ENCODE measurements around the gene LHFPL3.

LHFPL3 gene

DNA sequence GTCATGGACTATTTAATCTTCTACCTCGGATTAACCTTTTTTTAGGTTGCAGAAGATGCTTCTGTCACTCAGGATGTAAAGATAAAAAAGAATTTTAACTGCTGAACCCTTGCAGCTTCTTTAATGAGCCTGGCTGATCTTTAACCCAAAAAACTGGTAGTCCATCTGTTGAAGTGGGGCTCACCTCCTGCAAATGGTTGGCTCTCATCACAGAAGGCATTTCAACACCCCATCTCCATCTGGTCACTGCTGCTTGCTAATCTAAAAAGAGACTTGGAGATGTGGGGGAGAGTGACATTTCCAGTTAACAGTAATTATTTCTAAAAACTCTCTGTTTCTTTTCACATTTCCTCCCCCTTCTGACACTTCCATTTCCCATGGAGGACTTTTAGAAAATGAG, 208.6 kb downstream of the LHFPL3 start:
- H3K4me3 ChIP-seq (replicated peaks; ENCODE audit: insufficient read depth, low read length): no peak overlapping the region
- H3K27me3 ChIP-seq (ENCODE audit: insufficient read depth, poor library complexity, severe bottlenecking): no peaks in the 10 kb centered on the region
- no peak for DNase-seq (ENCODE audit: low read depth in 1 of 2, low spot score in 1 of 2)
- TF ChIP-seq, protein P1, sequence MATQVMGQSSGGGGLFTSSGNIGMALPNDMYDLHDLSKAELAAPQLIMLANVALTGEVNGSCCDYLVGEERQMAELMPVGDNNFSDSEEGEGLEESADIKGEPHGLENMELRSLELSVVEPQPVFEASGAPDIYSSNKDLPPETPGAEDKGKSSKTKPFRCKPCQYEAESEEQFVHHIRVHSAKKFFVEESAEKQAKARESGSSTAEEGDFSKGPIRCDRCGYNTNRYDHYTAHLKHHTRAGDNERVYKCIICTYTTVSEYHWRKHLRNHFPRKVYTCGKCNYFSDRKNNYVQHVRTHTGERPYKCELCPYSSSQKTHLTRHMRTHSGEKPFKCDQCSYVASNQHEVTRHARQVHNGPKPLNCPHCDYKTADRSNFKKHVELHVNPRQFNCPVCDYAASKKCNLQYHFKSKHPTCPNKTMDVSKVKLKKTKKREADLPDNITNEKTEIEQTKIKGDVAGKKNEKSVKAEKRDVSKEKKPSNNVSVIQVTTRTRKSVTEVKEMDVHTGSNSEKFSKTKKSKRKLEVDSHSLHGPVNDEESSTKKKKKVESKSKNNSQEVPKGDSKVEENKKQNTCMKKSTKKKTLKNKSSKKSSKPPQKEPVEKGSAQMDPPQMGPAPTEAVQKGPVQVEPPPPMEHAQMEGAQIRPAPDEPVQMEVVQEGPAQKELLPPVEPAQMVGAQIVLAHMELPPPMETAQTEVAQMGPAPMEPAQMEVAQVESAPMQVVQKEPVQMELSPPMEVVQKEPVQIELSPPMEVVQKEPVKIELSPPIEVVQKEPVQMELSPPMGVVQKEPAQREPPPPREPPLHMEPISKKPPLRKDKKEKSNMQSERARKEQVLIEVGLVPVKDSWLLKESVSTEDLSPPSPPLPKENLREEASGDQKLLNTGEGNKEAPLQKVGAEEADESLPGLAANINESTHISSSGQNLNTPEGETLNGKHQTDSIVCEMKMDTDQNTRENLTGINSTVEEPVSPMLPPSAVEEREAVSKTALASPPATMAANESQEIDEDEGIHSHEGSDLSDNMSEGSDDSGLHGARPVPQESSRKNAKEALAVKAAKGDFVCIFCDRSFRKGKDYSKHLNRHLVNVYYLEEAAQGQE (IDR thresholded peaks at IDR 0.05; ENCODE audit: insufficient replicate concordance, low read depth): no peak
- no peak for TF ChIP-seq POLR2AphosphoS5 (IDR thresholded peaks at IDR 0.05; ENCODE audit: low read depth)
- H3K27ac ChIP-seq (replicated peaks): no peak overlapping the region

DNA sequence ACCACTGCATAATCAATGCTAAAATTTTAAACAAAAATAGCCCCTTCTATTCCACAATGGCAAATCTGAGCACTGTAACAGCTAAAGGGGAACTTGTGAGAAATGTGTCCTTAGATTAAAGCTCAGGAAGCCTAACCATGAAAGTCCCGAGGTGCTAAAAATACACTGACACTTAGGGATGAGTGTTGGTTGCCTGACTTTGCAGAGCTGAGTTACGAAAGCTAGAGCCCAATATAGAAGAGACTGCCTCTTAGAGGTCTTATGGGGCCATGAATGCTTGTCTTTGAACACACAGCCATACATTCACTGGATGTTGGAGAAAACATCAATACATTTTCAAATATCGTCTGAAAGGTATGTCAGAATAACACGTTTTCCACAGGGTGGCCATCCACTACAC, 209.7 kb downstream of the LHFPL3 start:
- TF ChIP-seq GABPA (IDR thresholded peaks at IDR 0.05; ENCODE audit: low read depth) (no peak), POLR2AphosphoS5 (IDR thresholded peaks at IDR 0.05; ENCODE audit: low read depth) (no peak), SPI1 (IDR thresholded peaks at IDR 0.05; ENCODE audit: borderline replicate concordance, low read depth) (no peak)
- TF ChIP-seq, protein P1 (IDR thresholded peaks at IDR 0.05; ENCODE audit: insufficient replicate concordance, low read depth): no peak
- TF ChIP-seq, protein P2, sequence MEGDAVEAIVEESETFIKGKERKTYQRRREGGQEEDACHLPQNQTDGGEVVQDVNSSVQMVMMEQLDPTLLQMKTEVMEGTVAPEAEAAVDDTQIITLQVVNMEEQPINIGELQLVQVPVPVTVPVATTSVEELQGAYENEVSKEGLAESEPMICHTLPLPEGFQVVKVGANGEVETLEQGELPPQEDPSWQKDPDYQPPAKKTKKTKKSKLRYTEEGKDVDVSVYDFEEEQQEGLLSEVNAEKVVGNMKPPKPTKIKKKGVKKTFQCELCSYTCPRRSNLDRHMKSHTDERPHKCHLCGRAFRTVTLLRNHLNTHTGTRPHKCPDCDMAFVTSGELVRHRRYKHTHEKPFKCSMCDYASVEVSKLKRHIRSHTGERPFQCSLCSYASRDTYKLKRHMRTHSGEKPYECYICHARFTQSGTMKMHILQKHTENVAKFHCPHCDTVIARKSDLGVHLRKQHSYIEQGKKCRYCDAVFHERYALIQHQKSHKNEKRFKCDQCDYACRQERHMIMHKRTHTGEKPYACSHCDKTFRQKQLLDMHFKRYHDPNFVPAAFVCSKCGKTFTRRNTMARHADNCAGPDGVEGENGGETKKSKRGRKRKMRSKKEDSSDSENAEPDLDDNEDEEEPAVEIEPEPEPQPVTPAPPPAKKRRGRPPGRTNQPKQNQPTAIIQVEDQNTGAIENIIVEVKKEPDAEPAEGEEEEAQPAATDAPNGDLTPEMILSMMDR (IDR thresholded peaks at IDR 0.05; ENCODE audit: insufficient read depth, low read length): no peak
- no peak for DNase-seq (ENCODE audit: low read depth in 1 of 2, low spot score in 1 of 2)
- H3K27me3 ChIP-seq (ENCODE audit: insufficient read depth, poor library complexity, severe bottlenecking): no peaks in the 10 kb centered on the region
- no peak overlapping the region for H3K27ac ChIP-seq (replicated peaks)
- H3K4me3 ChIP-seq (replicated peaks; ENCODE audit: insufficient read depth, low read length): no peak overlapping the region

DNA sequence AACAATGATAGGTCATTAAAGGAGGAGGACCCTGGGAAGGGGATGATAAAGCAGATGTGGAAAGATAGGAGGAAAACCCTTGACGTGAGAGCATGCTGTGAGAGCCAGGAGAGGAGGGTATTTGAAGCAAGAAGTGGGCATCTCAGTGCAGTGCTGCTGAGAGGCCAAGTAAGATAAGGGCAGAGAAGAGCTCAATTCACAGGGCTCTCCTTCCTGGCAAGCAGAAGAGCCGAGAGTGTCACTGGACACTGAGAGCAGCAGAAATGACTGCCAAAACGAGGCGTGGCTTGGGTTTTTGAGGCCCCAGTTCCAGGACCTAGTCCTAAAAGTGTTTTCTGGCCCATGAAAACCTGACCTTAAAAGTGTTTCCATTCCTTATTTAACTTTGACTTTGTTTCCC, 213.5 kb downstream of the LHFPL3 start:
- H3K27me3 ChIP-seq (ENCODE audit: insufficient read depth, poor library complexity, severe bottlenecking): no peaks in the 10 kb centered on the region
- H3K27ac ChIP-seq (replicated peaks): no peak overlapping the region
- H3K4me3 ChIP-seq (replicated peaks; ENCODE audit: insufficient read depth, low read length): no peak overlapping the region
- DNase-seq (ENCODE audit: low read depth in 1 of 2, low spot score in 1 of 2): no peak
- no peak for TF ChIP-seq POLR2AphosphoS5 (IDR thresholded peaks at IDR 0.05; ENCODE audit: low read depth)
- TF ChIP-seq GABPA (IDR thresholded peaks at IDR 0.05; ENCODE audit: low read depth): no peak
- TF ChIP-seq, protein P1 (IDR thresholded peaks at IDR 0.05; ENCODE audit: insufficient replicate concordance, low read depth): no peak
- TF ChIP-seq, protein P2 (IDR thresholded peaks at IDR 0.05; ENCODE audit: insufficient read depth, low read length): no peak
- no peak for TF ChIP-seq SPI1 (IDR thresholded peaks at IDR 0.05; ENCODE audit: borderline replicate concordance, low read depth)

DNA sequence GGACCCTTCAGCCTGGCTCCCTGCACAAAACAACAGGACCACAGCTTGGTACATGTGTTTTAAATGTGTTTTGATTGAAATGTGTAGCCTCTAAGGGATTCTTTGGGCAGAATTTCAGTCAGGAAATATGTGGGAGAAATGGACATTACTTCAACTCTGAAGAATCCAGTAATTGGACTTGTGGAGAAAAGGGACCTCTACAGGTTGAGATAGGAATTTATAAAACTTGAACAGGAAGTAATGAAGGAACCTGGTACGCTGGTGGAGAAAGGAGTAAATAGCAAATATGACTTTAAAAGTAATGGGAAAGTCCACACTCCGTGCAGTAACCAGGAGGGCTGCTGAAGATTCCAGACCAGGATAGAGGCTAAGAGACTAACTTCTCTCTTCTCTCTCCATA, 220.5 kb downstream of the LHFPL3 start:
- TF ChIP-seq POLR2AphosphoS5 (IDR thresholded peaks at IDR 0.05; ENCODE audit: low read depth) (no peak), GABPA (IDR thresholded peaks at IDR 0.05; ENCODE audit: low read depth) (no peak), SPI1 (IDR thresholded peaks at IDR 0.05; ENCODE audit: borderline replicate concordance, low read depth) (no peak)
- TF ChIP-seq, protein P1 (IDR thresholded peaks at IDR 0.05; ENCODE audit: insufficient replicate concordance, low read depth): no peak
- TF ChIP-seq, protein P2 (IDR thresholded peaks at IDR 0.05; ENCODE audit: insufficient read depth, low read length): no peak
- no peak for DNase-seq (ENCODE audit: low read depth in 1 of 2, low spot score in 1 of 2)
- Histone ChIP-seq H3K4me3 (replicated peaks; ENCODE audit: insufficient read depth, low read length) (no peak overlapping the region), H3K27me3 (ENCODE audit: insufficient read depth, poor library complexity, severe bottlenecking) (no peaks in the 10 kb centered on the region), H3K27ac (replicated peaks) (no peak overlapping the region)
